Panc1 (cell line): ENCODE results near the gene MAP3K20. TPM values are rescaled to one million over a fixed set of nuclear protein-coding genes. Genes with fewer than 3 reads are reported as not detected.

Source experiments
- ATAC-seq: fragments of 200-7000 bp; cut with Tn5 transposase; 2 replicates; pipeline ENCODE4 v1.9.1; 2020; ENCODE audit warnings: mild to moderate bottlenecking, moderate library complexity
- BruUV-seq: library from RNA; stranded (reverse); fragments of 400-500 nt; replicated peaks from 2 replicates; lab custom pipeline; 2021; lab: Mats Ljungman, UMichigan
- CTCF ChIA-PET: fragments of 300-600 bp; sonication (Branson Sonifier 250); formaldehyde crosslinking; loops from one replicate; lab custom pipeline; 2022; ENCODE audit warnings: antibody characterized with exemption; lab: Charles Lee
- POLR2A ChIA-PET: fragments of 300-600 bp; sonication (Branson Sonifier 250); formaldehyde crosslinking; loops from one replicate; lab custom pipeline; 2022; ENCODE audit warnings: antibody characterized with exemption; lab: Charles Lee
- DNase-seq: peaks from one replicate; pipeline ENCODE4 v3.0.0-alpha.2; 2010; ENCODE audit warnings: low read depth, low spot score
- H3K27ac ChIP-seq: 2 replicates; pipeline ENCODE4 v1.5.1; 2011; ENCODE audit warnings: mild to moderate bottlenecking, low read length, inconsistent platforms
- H3K27me3 ChIP-seq: fragments of 200-500 bp; sonication (Bioruptor generic); 2 replicates; pipeline ENCODE4 v1.6.0; 2014; ENCODE audit warnings: low read length, inconsistent platforms; ENCODE audit not compliant: control insufficient read depth, insufficient read depth
- H3K36me3 ChIP-seq: fragments of 200-500 bp; sonication (Bioruptor generic); 2 replicates; pipeline ENCODE4 v1.5.1; 2014; ENCODE audit warnings: inconsistent platforms, mild to moderate bottlenecking, low read length, moderate library complexity; ENCODE audit not compliant: control insufficient read depth, insufficient read depth
- H3K4me1 ChIP-seq: 2 replicates; pipeline ENCODE4 v1.5.1; 2011; ENCODE audit warnings: inconsistent platforms, mild to moderate bottlenecking, low read length, moderate library complexity; ENCODE audit not compliant: control insufficient read depth, insufficient read depth
- H3K4me3 ChIP-seq, 2 experiments: 2 replicates each; pipeline ENCODE4 v1.5.1; 2011 to 2012; ENCODE audit warnings: low read depth in 2 of 2, low read length in 2 of 2, mild to moderate bottlenecking in 2 of 2, inconsistent platforms in 1 of 2, moderate library complexity in 1 of 2
- H3K9me3 ChIP-seq: fragments of 200-500 bp; sonication (Bioruptor generic); 2 replicates; pipeline ENCODE4 v1.5.1; 2014; ENCODE audit warnings: low read depth, mild to moderate bottlenecking, inconsistent platforms, low read length, moderate library complexity; ENCODE audit not compliant: control insufficient read depth, insufficient read depth
- POLR2AphosphoS5 ChIP-seq: IDR thresholded peaks from 2 replicates; pipeline ENCODE4 v1.6.1; 2012; ENCODE audit warnings: mild to moderate bottlenecking, low read depth, low read length, moderate library complexity
- SIN3A ChIP-seq: IDR thresholded peaks from 2 replicates; pipeline ENCODE4 v1.6.1; 2012; ENCODE audit warnings: low read depth, mild to moderate bottlenecking, low read length, moderate library complexity, borderline replicate concordance; ENCODE audit not compliant: insufficient read depth
- TCF7L2 ChIP-seq: IDR thresholded peaks from 2 replicates; pipeline ENCODE4 v1.6.1; 2011; ENCODE audit warnings: mild to moderate bottlenecking, low read depth, low read length, inconsistent platforms
- in situ Hi-C: cut with HindIII; loops from 2 replicates; pipeline ENCODE4 v1.10.0; 2016; ENCODE audit warnings: low sequenced_read_pairs, low pct_unique_long_range_greater_than_20kb
- intact Hi-C: fragments of 100-400 bp; cut with micrococcal nuclease; formaldehyde crosslinking; loops from one replicate; pipeline ENCODE4 v1.10.0; 2022; ENCODE audit not compliant: unreplicated experiment
- total RNA-seq: library from RNA; stranded (reverse); gene quantifications from one replicate; pipeline ENCODE4 v1.2.1, GENCODE V29; 2021; ENCODE audit not compliant: unreplicated experiment
- TF ChIP-seq, protein P1 (sequence below), 2 experiments: IDR thresholded peaks; 2 replicates each; pipeline ENCODE4 v1.6.1; 2011 to 2012; ENCODE audit warnings: low read depth in 2 of 2, control low read depth in 1 of 2, low read length in 1 of 2, mild to moderate bottlenecking in 1 of 2, moderate library complexity in 1 of 2; ENCODE audit not compliant: insufficient read depth in 1 of 2
- TF ChIP-seq, protein P2 (sequence below): fragments of 450-650 bp; IDR thresholded peaks from 2 replicates; pipeline ENCODE4 v1.5.1; 2017; ENCODE audit warnings: mild to moderate bottlenecking

The MAP3K20 gene
- total RNA-seq, 1 experiment from 2014 or later, result 121 TPM

DNA sequence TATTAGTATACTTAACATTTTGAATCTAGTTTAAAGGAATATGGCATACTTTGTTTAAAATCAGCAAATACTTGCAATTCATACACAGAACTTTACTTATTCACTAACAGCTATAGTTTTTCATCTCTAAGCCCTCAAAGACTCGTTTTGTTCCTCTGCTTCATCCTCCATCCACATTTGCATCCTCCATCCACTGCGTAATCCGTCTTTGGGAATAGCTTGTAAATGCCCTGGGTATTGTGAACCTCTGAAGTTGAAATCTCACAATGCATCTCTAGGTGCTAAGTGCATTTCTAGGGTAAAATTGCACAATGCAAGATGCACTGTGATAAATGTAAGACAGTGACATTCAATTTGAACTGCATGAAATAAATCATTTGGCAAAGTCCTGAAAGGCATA, 163.2 kb downstream of the MAP3K20 start:
- TF ChIP-seq SIN3A, result no peak
- TF ChIP-seq, protein P1, sequence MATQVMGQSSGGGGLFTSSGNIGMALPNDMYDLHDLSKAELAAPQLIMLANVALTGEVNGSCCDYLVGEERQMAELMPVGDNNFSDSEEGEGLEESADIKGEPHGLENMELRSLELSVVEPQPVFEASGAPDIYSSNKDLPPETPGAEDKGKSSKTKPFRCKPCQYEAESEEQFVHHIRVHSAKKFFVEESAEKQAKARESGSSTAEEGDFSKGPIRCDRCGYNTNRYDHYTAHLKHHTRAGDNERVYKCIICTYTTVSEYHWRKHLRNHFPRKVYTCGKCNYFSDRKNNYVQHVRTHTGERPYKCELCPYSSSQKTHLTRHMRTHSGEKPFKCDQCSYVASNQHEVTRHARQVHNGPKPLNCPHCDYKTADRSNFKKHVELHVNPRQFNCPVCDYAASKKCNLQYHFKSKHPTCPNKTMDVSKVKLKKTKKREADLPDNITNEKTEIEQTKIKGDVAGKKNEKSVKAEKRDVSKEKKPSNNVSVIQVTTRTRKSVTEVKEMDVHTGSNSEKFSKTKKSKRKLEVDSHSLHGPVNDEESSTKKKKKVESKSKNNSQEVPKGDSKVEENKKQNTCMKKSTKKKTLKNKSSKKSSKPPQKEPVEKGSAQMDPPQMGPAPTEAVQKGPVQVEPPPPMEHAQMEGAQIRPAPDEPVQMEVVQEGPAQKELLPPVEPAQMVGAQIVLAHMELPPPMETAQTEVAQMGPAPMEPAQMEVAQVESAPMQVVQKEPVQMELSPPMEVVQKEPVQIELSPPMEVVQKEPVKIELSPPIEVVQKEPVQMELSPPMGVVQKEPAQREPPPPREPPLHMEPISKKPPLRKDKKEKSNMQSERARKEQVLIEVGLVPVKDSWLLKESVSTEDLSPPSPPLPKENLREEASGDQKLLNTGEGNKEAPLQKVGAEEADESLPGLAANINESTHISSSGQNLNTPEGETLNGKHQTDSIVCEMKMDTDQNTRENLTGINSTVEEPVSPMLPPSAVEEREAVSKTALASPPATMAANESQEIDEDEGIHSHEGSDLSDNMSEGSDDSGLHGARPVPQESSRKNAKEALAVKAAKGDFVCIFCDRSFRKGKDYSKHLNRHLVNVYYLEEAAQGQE (IDR thresholded peaks at IDR 0.05; ENCODE audit: insufficient read depth in 1 of 2, low read depth in 2 of 2, low read length in 1 of 2), result no peak
- TF ChIP-seq TCF7L2, result no peak
- no peak for TF ChIP-seq POLR2AphosphoS5
- TF ChIP-seq, protein P2, sequence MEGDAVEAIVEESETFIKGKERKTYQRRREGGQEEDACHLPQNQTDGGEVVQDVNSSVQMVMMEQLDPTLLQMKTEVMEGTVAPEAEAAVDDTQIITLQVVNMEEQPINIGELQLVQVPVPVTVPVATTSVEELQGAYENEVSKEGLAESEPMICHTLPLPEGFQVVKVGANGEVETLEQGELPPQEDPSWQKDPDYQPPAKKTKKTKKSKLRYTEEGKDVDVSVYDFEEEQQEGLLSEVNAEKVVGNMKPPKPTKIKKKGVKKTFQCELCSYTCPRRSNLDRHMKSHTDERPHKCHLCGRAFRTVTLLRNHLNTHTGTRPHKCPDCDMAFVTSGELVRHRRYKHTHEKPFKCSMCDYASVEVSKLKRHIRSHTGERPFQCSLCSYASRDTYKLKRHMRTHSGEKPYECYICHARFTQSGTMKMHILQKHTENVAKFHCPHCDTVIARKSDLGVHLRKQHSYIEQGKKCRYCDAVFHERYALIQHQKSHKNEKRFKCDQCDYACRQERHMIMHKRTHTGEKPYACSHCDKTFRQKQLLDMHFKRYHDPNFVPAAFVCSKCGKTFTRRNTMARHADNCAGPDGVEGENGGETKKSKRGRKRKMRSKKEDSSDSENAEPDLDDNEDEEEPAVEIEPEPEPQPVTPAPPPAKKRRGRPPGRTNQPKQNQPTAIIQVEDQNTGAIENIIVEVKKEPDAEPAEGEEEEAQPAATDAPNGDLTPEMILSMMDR, result no peak
- DNase-seq (no peak), ATAC-seq (no peak)
- no TSS peak for BruUV-seq
- in situ Hi-C loops, result no loop called here
- Histone ChIP-seq H3K27me3 (no peaks in the 10 kb centered on the region), H3K27ac (no peak overlapping the region), H3K4me1 (0 out of 2 replicates have a peak, but pooled peaks cover 4% of the 10 kb centered on the region), H3K4me3 (no peak overlapping the region), H3K9me3 (no peaks in the 10 kb centered on the region), H3K36me3 (peaks cover 14% of the 10 kb centered on the region)
- ChIA-PET CTCF (no interaction called here), POLR2A (interaction anchor here (0.6 kb wide), 1 partner anchor 1957 kb away, joined by 3 read pairs; no protein-coding TSS in a partner anchor)
- intact Hi-C loops, result no loop called here

DNA sequence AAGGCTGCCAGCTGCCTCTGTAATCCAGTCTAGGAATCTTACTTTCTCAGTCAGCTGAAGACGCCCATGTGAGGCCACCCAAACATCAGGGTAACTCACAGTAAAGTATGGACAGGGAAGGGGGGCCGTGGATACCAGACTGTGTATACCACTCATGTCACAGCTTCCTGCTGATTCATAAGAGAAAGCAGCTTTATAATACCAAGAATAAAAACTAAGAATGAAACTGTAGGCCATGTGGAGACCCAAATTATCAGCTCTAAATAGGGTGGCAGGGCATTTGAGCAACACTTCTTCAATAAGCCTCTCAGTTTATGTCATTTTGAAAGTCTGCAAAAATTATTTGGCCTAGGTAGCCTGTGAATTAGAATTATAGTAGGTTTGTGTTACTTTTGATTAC, 164.0 kb downstream of the MAP3K20 start:
- Histone ChIP-seq H3K36me3 (peaks cover 15% of the 10 kb centered on the region), H3K27me3 (no peaks in the 10 kb centered on the region), H3K4me1 (0 out of 2 replicates have a peak, but pooled peaks cover 4% of the 10 kb centered on the region), H3K27ac (no peak overlapping the region), H3K4me3 (no peak overlapping the region), H3K9me3 (no peaks in the 10 kb centered on the region)
- BruUV-seq, result no TSS peak
- ChIA-PET CTCF (no interaction called here), POLR2A (no interaction called here)
- TF ChIP-seq, protein P1 (IDR thresholded peaks at IDR 0.05; ENCODE audit: insufficient read depth in 1 of 2, low read depth in 2 of 2, low read length in 1 of 2), result no peak
- TF ChIP-seq, protein P2, result no peak
- TF ChIP-seq TCF7L2 (no peak), SIN3A (no peak), POLR2AphosphoS5 (no peak)
- in situ Hi-C loops, result no loop called here
- ATAC-seq (no peak), DNase-seq (no peak)
- intact Hi-C loops, result no loop called here
